SW 1271 (cell line): Measurements from ENCODE around the gene KCTD7.
"Not testable (repeated sequence)": the region's sequence is repeated elsewhere in the genome, so short reads cannot be mapped to it uniquely, and the experiment has no call there.

ENCODE experiments used
- DNase-seq, 2 experiments: peaks; one replicate each; lab custom pipeline; 2025; lab: John Stamatoyannopoulos, UW

KCTD7 gene

GRCh38 chr7:66617295-66617694 lies 11.4 kb upstream of the KCTD7 start:
- DNase-seq: no peak

GRCh38 chr7:66619341-66619948 lies 9.2 kb upstream of the KCTD7 start:
- DNase-seq: not testable (repeated sequence)

- DNase-seq: no peak
These were observed 2.2 kb upstream of the KCTD7 start for GRCh38 chr7:66626331-66626934.

GRCh38 chr7:66627151-66627681 lies 1.5 kb upstream of the KCTD7 start:
- DNase-seq: no peak

- DNase-seq: no peak
These were observed 760 bp upstream of the KCTD7 start for GRCh38 chr7:66627881-66628360.

GRCh38 chr7:66629222-66630062 lies 761 bp downstream of the KCTD7 start:
- DNase-seq: no peak

GRCh38 chr7:66630531-66630930 lies 1.9 kb downstream of the KCTD7 start:
- DNase-seq: no peak

- DNase-seq: no peak
These were observed 2.8 kb downstream of the KCTD7 start for GRCh38 chr7:66631471-66631870.

GRCh38 chr7:66634816-66635215 lies 6.1 kb downstream of the KCTD7 start:
- no peak for DNase-seq

GRCh38 chr7:66635322-66635981 lies 6.8 kb downstream of the KCTD7 start:
- DNase-seq: not testable (repeated sequence)

- peak; percentile 24 to 69 for DNase-seq
These were observed 7.4 kb downstream of the KCTD7 start for GRCh38 chr7:66635982-66636546.

GRCh38 chr7:66638309-66639099 lies 9.8 kb downstream of the KCTD7 start:
- no peak for DNase-seq

GRCh38 chr7:66639773-66640172 lies 11.1 kb downstream of the KCTD7 start:
- no peak for DNase-seq

GRCh38 chr7:66640802-66641525 lies 12.3 kb downstream of the KCTD7 start:
- no peak for DNase-seq

GRCh38 chr7:66641526-66641871 lies 12.8 kb downstream of the KCTD7 start:
- DNase-seq: no peak

- no peak for DNase-seq
These were observed 13.5 kb downstream of the KCTD7 start for GRCh38 chr7:66642186-66642585.

GRCh38 chr7:66642932-66643331 lies 14.3 kb downstream of the KCTD7 start:
- no peak for DNase-seq

GRCh38 chr7:66643395-66643794 lies 14.7 kb downstream of the KCTD7 start:
- no peak for DNase-seq

- not testable (repeated sequence) for DNase-seq
These were observed 22.3 kb downstream of the KCTD7 start for GRCh38 chr7:66651026-66651425.

GRCh38 chr7:66653719-66654274 lies 25.1 kb downstream of the KCTD7 start:
- not testable (repeated sequence) for DNase-seq
